Esophagus squamous epithelium (tissue), 5 donors: ENCODE measurements around the gene TMED8. TPM values are rescaled to one million over a fixed set of nuclear protein-coding genes. Genes with fewer than 3 reads are reported as not detected.
"Not testable (repeated sequence)": the region's sequence is repeated elsewhere in the genome, so short reads cannot be mapped to it uniquely, and the experiment has no call there.

Source experiments
- DNase-seq: peaks from one replicate; lab custom pipeline; 2025; lab: John Stamatoyannopoulos, UW
- H3K27ac ChIP-seq, 4 donors: fragments of 200-600 bp; sonication (generic); one replicate each; pipeline ENCODE4 v1.5.1; 2016 to 2019; ENCODE audit warnings: mild to moderate bottlenecking in 1 of 4
- H3K27me3 ChIP-seq, 4 donors: fragments of 200-600 bp; sonication (generic); 1 replicate in 3 of 4; 2 replicates in 1 of 4; pipeline versions ENCODE4 v1.5.1 to v1.6.0; 2017 to 2021; ENCODE audit warnings: antibody characterized with exemption in 1 of 4
- H3K36me3 ChIP-seq, 3 donors: fragments of 200-600 bp; sonication (generic); one replicate each; pipeline ENCODE4 v1.5.1; 2016 to 2019
- H3K4me1 ChIP-seq, 3 donors: fragments of 200-600 bp; sonication (generic); one replicate each; pipeline ENCODE4 v1.5.1; 2017 to 2019
- H3K4me3 ChIP-seq, 4 donors: fragments of 200-600 bp; sonication (generic); 1 replicate in 3 of 4; 2 replicates in 1 of 4; pipeline ENCODE4 v1.5.1; 2016 to 2019; ENCODE audit warnings: mild to moderate bottlenecking in 2 of 4, moderate library complexity in 1 of 4
- H3K9me3 ChIP-seq, 3 donors: fragments of 200-600 bp; sonication (generic); one replicate each; pipeline ENCODE4 v1.5.1; 2016 to 2019
- CTCF ChIP-seq, 6 experiments: fragments of 450-650 bp in 4 of 6; fragments of 200-600 bp in 2 of 6; sonication (generic) in 2 of 6; IDR thresholded peaks; one replicate each; pipeline ENCODE4 v1.5.1; 2016 to 2019; ENCODE audit warnings: antibody characterized with exemption in 6 of 6, mild to moderate bottlenecking in 4 of 6, moderate library complexity in 4 of 6
- POLR2A ChIP-seq, 4 donors: fragments of 450-650 bp; IDR thresholded peaks; one replicate each; pipeline ENCODE4 v1.6.1; 2017; ENCODE audit warnings: antibody characterized with exemption in 4 of 4, mild to moderate bottlenecking in 4 of 4, moderate library complexity in 3 of 4
- WGBS, 2 donors: methylation state at CpG; one replicate each; pipeline ENCODE4 v1.1.5; 2018; 5-methylcytosine and 5-hydroxymethylcytosine counted together
- intact Hi-C: fragments of 100-400 bp; cut with DNase I; formaldehyde crosslinking; loops from one replicate; pipeline ENCODE4 v1.15.0; 2022
- total RNA-seq, 4 donors: library from RNA; depleted of rRNA; stranded (reverse); fragments of >200 nt; gene quantifications; one replicate each; pipeline ENCODE4 v1.1.0, GENCODE V29; 2016
- donor health status: DM: yes; HTN: yes; CAD: no.

The TMED8 gene
- total RNA-seq, 4 donors from 2014 or later, result 4.4 to 9.3 (median 8.0) TPM

GRCh38 chr14:77320238-77320935 is 56.5 kb downstream of the TMED8 start, which contains the start of gene POMT2:
Gene POMT2, minus strand, starts transcription at chr14:77320883. Its CDS starts 202 bp downstream, at chr14:77320681.
- WGBS, 2 donors, result 0% methylated on average over 12 of the region's 69 CpGs; no CpG with 5 or more reads in 1 of the 2 donors
- Histone ChIP-seq H3K36me3 (no peaks in the 10 kb centered on the region), H3K9me3 (no peaks in the 10 kb centered on the region), H3K27me3 (no peaks in the 10 kb centered on the region), H3K27ac (peak within 1 kb of the TSS; percentile 96 to 99 (median 99)), H3K4me1 (peaks cover 5 to 32% (median 11%) of the 10 kb centered on the region in 3 donors), H3K4me3 (peak within 1 kb of the TSS; percentile 81 to 100 (median 99))
- DNase-seq, result peak; percentile 82
- intact Hi-C loops, result no loop called here
- peak; percentile 31 to 74 (median 68) for TF ChIP-seq CTCF (IDR thresholded peaks at IDR 0.05)
- TF ChIP-seq POLR2A (IDR thresholded peaks at IDR 0.05), result peak in 2 of 4 donors; percentile 27 to 57

- Histone ChIP-seq H3K4me3 (peak overlapping the region in 3 of 4 donors; percentile 81 to 100 (median 99)), H3K9me3 (no peaks in the 10 kb centered on the region), H3K27ac (peak overlapping the region in 1 of 4 donors; percentile 99), H3K36me3 (no peaks in the 10 kb centered on the region), H3K27me3 (no peaks in the 10 kb centered on the region), H3K4me1 (peaks cover 8 to 42% (median 11%) of the 10 kb centered on the region in 3 donors)
- intact Hi-C loops, result loop anchor here (10.0 kb wide), 1 partner anchor 445 kb away; no protein-coding TSS in a partner anchor
- DNase-seq, result no peak
- TF ChIP-seq POLR2A (IDR thresholded peaks at IDR 0.05) (no peak), CTCF (IDR thresholded peaks at IDR 0.05) (no peak)
- WGBS, 2 donors, result 40 to 46% methylated on average over 4 to 5 of the region's 5 CpGs
These were observed 57.5 kb downstream of the TMED8 start for GRCh38 chr14:77319422-77319821.

GRCh38 chr14:77318756-77319155 is 58.1 kb downstream of the TMED8 start:
- DNase-seq, H3K27ac ChIP-seq, H3K9me3 ChIP-seq, H3K36me3 ChIP-seq, H3K27me3 ChIP-seq, H3K4me3 ChIP-seq: not testable (repeated sequence)
- intact Hi-C loops, result loop anchor here (10.0 kb wide), 1 partner anchor 444 kb away; no protein-coding TSS in a partner anchor
- WGBS, 2 donors, result 92% methylated on average over 8 to 11 of the region's 11 CpGs
- H3K4me1 ChIP-seq, result peaks cover 12 to 49% (median 15%) of the 10 kb centered on the region in 3 donors

GRCh38 chr14:77318006-77318553 is 58.8 kb downstream of the TMED8 start:
- Histone ChIP-seq H3K27ac (no peak overlapping the region), H3K36me3 (no peaks in the 10 kb centered on the region), H3K4me1 (peaks cover 12 to 55% (median 20%) of the 10 kb centered on the region in 3 donors), H3K9me3 (no peaks in the 10 kb centered on the region), H3K27me3 (no peaks in the 10 kb centered on the region), H3K4me3 (no peak overlapping the region)
- 74 to 75% methylated on average over 5 of the region's 5 CpGs for WGBS, 2 donors
- DNase-seq, result no peak
- TF ChIP-seq POLR2A (IDR thresholded peaks at IDR 0.05) (no peak), CTCF (IDR thresholded peaks at IDR 0.05) (no peak)
- intact Hi-C loops, result loop anchor here (10.0 kb wide), 1 partner anchor 443 kb away; no protein-coding TSS in a partner anchor

- Histone ChIP-seq H3K4me1 (peaks cover 7 to 52% (median 15%) of the 10 kb centered on the region in 3 donors), H3K27ac (no peak overlapping the region), H3K36me3 (no peaks in the 10 kb centered on the region), H3K4me3 (no peak overlapping the region), H3K27me3 (no peaks in the 10 kb centered on the region), H3K9me3 (no peaks in the 10 kb centered on the region)
- intact Hi-C loops, result loop anchor here (10.0 kb wide), 1 partner anchor 442 kb away; no protein-coding TSS in a partner anchor
- TF ChIP-seq CTCF (IDR thresholded peaks at IDR 0.05), result no peak
- no peak for TF ChIP-seq POLR2A (IDR thresholded peaks at IDR 0.05)
- DNase-seq, result no peak
- WGBS, 2 donors, result 75 to 89% methylated on average over 5 of the region's 5 CpGs
These were observed 60.0 kb downstream of the TMED8 start for GRCh38 chr14:77316872-77317301.
